A673 (cell line): ENCODE data around the gene EGLN3. TPM values are rescaled to one million over a fixed set of nuclear protein-coding genes. Genes with fewer than 3 reads are reported as not detected.

Source experiments
- BruUV-seq: library from RNA; stranded (reverse); fragments of 400-500 nt; replicated peaks from 2 replicates; lab custom pipeline; 2021; lab: Mats Ljungman, UMichigan
- CTCF ChIA-PET: fragments of 300-600 bp; sonication (Branson Sonifier 250); formaldehyde crosslinking; loops from one replicate; lab custom pipeline; 2022; ENCODE audit warnings: antibody characterized with exemption; lab: Charles Lee
- POLR2A ChIA-PET: fragments of 300-600 bp; sonication (Branson Sonifier 250); formaldehyde crosslinking; loops from one replicate; lab custom pipeline; 2022; ENCODE audit warnings: antibody characterized with exemption; ENCODE audit not compliant: low non-redundant PET; lab: Charles Lee
- DNase-seq: peaks from one replicate; pipeline ENCODE4 v3.0.0-alpha.2; 2015; ENCODE audit warnings: low spot score
- H3K27ac ChIP-seq: fragments of 200-600 bp; sonication (generic); 2 replicates; pipeline ENCODE4 v1.5.1; 2016; ENCODE audit warnings: mixed run types, low read depth, mild to moderate bottlenecking, mixed read lengths, antibody characterized with exemption, low read length; ENCODE audit not compliant: poor library complexity, severe bottlenecking
- H3K27me3 ChIP-seq: fragments of 200-600 bp; sonication (generic); replicated peaks from 2 replicates; pipeline ENCODE4 v1.6.1; 2017; ENCODE audit warnings: mixed run types, low read depth, mild to moderate bottlenecking, mixed read lengths, antibody characterized with exemption, low read length; ENCODE audit not compliant: insufficient read depth, poor library complexity
- H3K36me3 ChIP-seq: fragments of 200-600 bp; sonication (generic); 2 replicates; pipeline ENCODE4 v1.6.1; 2016; ENCODE audit warnings: mixed run types, mild to moderate bottlenecking, mixed read lengths, antibody characterized with exemption, low read length; ENCODE audit not compliant: insufficient read depth, poor library complexity, severe bottlenecking
- H3K4me1 ChIP-seq: fragments of 200-600 bp; sonication (generic); 2 replicates; pipeline ENCODE4 v1.6.1; 2017; ENCODE audit warnings: mixed run types, mild to moderate bottlenecking, mixed read lengths, antibody characterized with exemption, low read length; ENCODE audit not compliant: insufficient read depth, poor library complexity, severe bottlenecking
- H3K4me3 ChIP-seq: fragments of 200-600 bp; sonication (generic); 2 replicates; pipeline ENCODE4 v1.5.1; 2016; ENCODE audit warnings: low read depth, mixed run types, mild to moderate bottlenecking, mixed read lengths, low read length; ENCODE audit not compliant: poor library complexity, severe bottlenecking
- H3K9me3 ChIP-seq: fragments of 200-600 bp; sonication (generic); 2 replicates; pipeline ENCODE4 v1.6.1; 2016; ENCODE audit warnings: mixed run types, low read depth, mild to moderate bottlenecking, mixed read lengths, antibody characterized with exemption, low read length; ENCODE audit not compliant: poor library complexity, severe bottlenecking
- EZH2 ChIP-seq: fragments of 200-600 bp; sonication (generic); IDR thresholded peaks from 2 replicates; pipeline ENCODE4 v1.6.1; 2017; ENCODE audit warnings: borderline replicate concordance, low read depth, mild to moderate bottlenecking, mixed read lengths, antibody characterized with exemption, low read length; ENCODE audit not compliant: poor library complexity, severe bottlenecking
- intact Hi-C: fragments of 100-400 bp; cut with micrococcal nuclease; formaldehyde crosslinking; loops from one replicate; pipeline ENCODE4 v1.10.0; 2022; ENCODE audit not compliant: unreplicated experiment
- total RNA-seq: library from RNA; stranded (reverse); gene quantifications from 2 replicates; pipeline ENCODE4 v1.2.3, GENCODE V29; 2021
- TF ChIP-seq, protein P1 (sequence below): fragments of 300-800, 200-600 bp; sonication (generic); conservative IDR thresholded peaks from 2 replicates; pipeline ENCODE4 v1.5.1; 2017; ENCODE audit warnings: low read depth, mild to moderate bottlenecking, antibody characterized with exemption, low read length, moderate library complexity, mixed read lengths

The EGLN3 gene
- total RNA-seq, 1 experiment from 2014 or later: 2.4 TPM

DNA sequence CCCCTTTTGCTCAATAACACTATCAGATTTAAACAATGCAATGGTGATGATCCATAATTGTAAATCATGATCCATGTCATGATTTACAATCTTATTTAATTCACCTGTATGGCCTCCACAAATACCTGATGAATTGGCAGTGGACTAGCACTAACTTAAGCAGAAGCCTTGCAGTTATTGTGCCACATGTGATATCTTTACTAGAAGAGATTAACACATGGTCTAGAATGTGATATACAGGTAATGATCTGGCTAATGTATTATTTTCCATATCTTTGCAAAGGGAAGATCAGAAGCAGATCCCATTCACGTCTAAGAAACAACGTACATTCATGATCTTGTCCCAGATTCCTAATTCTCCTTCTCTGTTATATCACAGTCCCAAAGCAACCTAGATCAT, 66.0 kb downstream of the EGLN3 start:
- Histone ChIP-seq H3K27me3 (no peaks in the 10 kb centered on the region), H3K27ac (no peak overlapping the region), H3K9me3 (no peaks in the 10 kb centered on the region), H3K4me1 (no peaks in the 10 kb centered on the region), H3K36me3 (no peaks in the 10 kb centered on the region), H3K4me3 (no peak overlapping the region)
- no TSS peak for BruUV-seq
- CTCF ChIA-PET: no interaction called here
- intact Hi-C loops: no loop called here
- POLR2A ChIA-PET: no interaction called here
- DNase-seq: no peak
- TF ChIP-seq EZH2: no peak
- TF ChIP-seq, protein P1, sequence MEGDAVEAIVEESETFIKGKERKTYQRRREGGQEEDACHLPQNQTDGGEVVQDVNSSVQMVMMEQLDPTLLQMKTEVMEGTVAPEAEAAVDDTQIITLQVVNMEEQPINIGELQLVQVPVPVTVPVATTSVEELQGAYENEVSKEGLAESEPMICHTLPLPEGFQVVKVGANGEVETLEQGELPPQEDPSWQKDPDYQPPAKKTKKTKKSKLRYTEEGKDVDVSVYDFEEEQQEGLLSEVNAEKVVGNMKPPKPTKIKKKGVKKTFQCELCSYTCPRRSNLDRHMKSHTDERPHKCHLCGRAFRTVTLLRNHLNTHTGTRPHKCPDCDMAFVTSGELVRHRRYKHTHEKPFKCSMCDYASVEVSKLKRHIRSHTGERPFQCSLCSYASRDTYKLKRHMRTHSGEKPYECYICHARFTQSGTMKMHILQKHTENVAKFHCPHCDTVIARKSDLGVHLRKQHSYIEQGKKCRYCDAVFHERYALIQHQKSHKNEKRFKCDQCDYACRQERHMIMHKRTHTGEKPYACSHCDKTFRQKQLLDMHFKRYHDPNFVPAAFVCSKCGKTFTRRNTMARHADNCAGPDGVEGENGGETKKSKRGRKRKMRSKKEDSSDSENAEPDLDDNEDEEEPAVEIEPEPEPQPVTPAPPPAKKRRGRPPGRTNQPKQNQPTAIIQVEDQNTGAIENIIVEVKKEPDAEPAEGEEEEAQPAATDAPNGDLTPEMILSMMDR: no peak

DNA sequence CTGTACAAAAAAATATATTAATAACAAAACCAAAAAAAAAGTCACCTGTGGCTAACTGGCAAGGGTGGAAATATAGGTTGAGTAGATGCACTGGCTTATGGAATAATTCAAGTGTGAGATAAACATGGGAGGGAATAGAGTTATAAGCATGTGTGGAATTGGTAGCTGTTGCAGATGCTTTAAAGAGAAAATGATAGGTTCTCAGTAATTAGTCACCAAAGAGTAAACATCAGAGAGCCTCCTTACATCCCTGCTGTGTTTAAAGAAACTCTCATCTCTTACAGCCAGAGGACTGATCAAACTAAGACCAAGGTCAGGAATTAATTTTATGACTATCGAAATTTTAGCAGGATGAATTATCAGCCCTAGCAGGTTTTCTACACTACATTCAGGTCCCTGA, 70.5 kb downstream of the EGLN3 start:
- BruUV-seq: no TSS peak
- TF ChIP-seq, protein P1: no peak
- TF ChIP-seq EZH2: no peak
- Histone ChIP-seq H3K27me3 (no peaks in the 10 kb centered on the region), H3K4me3 (no peak overlapping the region), H3K27ac (no peak overlapping the region), H3K9me3 (peaks cover 13% of the 10 kb centered on the region), H3K36me3 (no peaks in the 10 kb centered on the region), H3K4me1 (no peaks in the 10 kb centered on the region)
- ChIA-PET CTCF (no interaction called here), POLR2A (no interaction called here)
- no peak for DNase-seq
- intact Hi-C loops: no loop called here

DNA sequence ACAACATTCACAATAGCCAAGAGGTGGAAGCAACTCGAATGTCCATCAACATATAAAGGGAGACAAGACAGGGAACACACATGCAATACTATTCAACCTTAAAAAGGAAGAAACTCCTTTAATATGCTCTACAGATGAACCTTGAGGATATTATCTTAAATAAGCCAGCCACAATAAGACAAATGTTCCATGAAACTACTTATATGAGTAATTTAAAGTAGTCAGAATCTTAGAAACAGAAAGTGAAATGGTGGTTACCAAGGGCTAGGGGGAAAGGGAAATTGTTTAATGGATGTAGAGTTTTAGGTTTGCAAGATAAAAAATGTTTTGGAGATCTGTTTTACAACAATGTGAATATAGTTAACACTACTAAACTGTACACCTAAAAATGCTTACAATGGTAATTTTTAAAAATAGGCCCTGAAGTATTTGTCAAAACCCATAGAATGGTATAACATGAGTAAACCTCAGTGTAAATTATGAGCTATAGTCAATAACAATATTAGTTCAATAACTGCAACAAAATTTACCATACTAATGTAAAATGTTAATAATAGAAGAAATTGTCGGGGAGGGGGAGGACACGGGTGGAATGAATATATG, 71.1 kb downstream of the EGLN3 start:
- TF ChIP-seq, protein P1: no peak
- no peak for TF ChIP-seq EZH2
- H3K27me3 ChIP-seq: no peaks in the 10 kb centered on the region
- H3K36me3 ChIP-seq: no peaks in the 10 kb centered on the region
- intact Hi-C loops: no loop called here
- CTCF ChIA-PET: no interaction called here
- DNase-seq: no peak
- H3K9me3 ChIP-seq: peaks cover 16% of the 10 kb centered on the region
- POLR2A ChIA-PET: no interaction called here
- no peak overlapping the region for H3K27ac ChIP-seq
- no TSS peak for BruUV-seq
- no peak overlapping the region for H3K4me3 ChIP-seq
- H3K4me1 ChIP-seq: no peaks in the 10 kb centered on the region
